HAP-1 (cell line): Measurements from ENCODE around the gene MORN1.

Source experiments
- DNase-seq, 2 experiments: peaks; one replicate each; pipeline ENCODE4 v3.0.0-alpha.2; 2016 to 2020; ENCODE audit warnings: low spot score in 2 of 2
- H3K27me3 ChIP-seq: fragments of 250-450 bp; sonication (Bioruptor Pico); 2 replicates; pipeline ENCODE4 v1.5.1; 2020; ENCODE audit warnings: low read depth, mild to moderate bottlenecking, moderate library complexity
- H3K36me3 ChIP-seq: fragments of 250-450 bp; sonication (Bioruptor Pico); replicated peaks from 2 replicates; pipeline ENCODE4 v1.5.1; 2020; ENCODE audit warnings: mild to moderate bottlenecking
- H3K4me1 ChIP-seq: fragments of 250-450 bp; sonication (Bioruptor Pico); 2 replicates; pipeline ENCODE4 v1.5.1; 2020; ENCODE audit warnings: mild to moderate bottlenecking
- H3K4me3 ChIP-seq: fragments of 250-450 bp; sonication (Bioruptor Pico); 2 replicates; pipeline ENCODE4 v1.5.1; 2020; ENCODE audit warnings: mild to moderate bottlenecking, moderate library complexity
- H3K9me3 ChIP-seq: fragments of 250-450 bp; sonication (Bioruptor Pico); 2 replicates; pipeline ENCODE4 v1.5.1; 2020; ENCODE audit warnings: mild to moderate bottlenecking, moderate library complexity
- in situ Hi-C: fragments of 300-500 bp; cut with MboI; formaldehyde crosslinking; loops from 3 replicates; pipeline ENCODE4 v1.14.3; 2020; ENCODE audit warnings: low sequenced_read_pairs, inconsistent platforms, mixed read lengths

The MORN1 gene

DNA sequence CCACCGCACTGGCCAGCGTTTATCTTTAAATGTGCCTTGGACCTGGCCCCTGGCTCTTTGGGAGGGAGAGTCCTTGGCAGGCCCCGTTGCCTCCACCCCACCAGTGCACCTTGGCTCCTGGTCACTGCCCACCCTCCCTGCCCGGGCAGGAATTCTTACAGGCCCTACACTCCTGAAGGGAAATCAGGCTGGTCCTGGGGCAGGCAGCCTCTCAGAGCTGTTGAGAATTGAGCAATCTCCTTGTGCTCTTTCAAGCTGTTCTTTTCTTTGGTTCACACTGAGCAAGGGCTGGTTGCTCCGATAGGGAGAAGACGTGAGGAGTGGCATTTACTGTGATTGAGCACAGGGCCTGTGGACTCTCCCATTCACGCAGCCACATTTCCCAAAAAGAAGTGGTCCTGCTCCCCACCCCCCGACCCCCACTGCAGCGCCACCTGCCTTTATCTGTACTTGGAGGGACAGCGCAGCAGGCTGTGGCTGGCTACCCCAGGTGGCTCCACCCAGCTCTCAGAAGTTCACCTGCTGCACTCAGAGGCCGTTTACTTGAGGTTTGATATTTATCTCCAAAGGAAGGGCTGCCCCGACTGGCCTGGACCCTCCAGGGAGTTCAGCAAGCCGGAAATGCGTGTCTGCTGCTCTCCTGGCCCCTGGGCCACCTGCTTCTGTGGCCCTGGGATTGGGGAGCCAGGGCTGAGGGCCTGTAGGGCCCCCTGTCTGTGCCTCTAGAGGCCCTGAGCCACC lies 115.4 kb downstream of the MORN1 start:
- Histone ChIP-seq H3K9me3 (no peaks in the 10 kb centered on the region), H3K4me3 (no peak overlapping the region), H3K36me3 (peaks cover 6% of the 10 kb centered on the region), H3K4me1 (peaks cover 16% of the 10 kb centered on the region), H3K27me3 (no peaks in the 10 kb centered on the region)
- in situ Hi-C loops, result no loop called here
- DNase-seq, result no peak

DNA sequence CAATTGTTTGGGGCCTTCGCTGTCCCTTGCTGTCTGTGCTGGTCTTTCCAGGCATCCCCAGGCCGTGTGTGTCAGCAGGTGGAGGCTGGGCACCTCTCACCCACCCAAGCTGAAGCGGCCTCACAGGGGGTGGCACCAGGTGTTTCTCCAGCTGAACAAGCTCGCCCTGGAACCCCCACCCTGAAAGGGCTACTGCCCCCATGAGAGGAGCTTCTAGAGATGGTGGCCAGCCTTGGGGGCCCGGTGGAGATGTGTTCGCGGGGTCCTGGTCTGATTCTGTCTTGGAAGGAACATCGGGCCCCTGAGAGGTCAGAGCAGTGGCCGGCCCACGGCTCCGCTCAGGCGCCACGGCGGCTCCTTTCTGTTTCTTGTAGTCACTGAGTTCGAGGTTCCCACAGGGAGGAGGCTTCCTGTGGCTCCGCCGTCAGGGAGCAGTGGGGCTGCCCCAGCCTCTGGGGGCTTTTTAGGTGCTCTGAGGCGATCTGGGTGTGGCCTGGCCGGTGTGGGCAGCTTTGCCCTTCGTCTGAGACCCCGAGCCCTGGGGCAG lies 116.4 kb downstream of the MORN1 start:
- no peak overlapping the region for H3K4me3 ChIP-seq
- in situ Hi-C loops, result no loop called here
- no peaks in the 10 kb centered on the region for H3K9me3 ChIP-seq
- no peaks in the 10 kb centered on the region for H3K27me3 ChIP-seq
- H3K4me1 ChIP-seq, result peaks cover 16% of the 10 kb centered on the region
- peaks cover 6% of the 10 kb centered on the region for H3K36me3 ChIP-seq
- no peak for DNase-seq

DNA sequence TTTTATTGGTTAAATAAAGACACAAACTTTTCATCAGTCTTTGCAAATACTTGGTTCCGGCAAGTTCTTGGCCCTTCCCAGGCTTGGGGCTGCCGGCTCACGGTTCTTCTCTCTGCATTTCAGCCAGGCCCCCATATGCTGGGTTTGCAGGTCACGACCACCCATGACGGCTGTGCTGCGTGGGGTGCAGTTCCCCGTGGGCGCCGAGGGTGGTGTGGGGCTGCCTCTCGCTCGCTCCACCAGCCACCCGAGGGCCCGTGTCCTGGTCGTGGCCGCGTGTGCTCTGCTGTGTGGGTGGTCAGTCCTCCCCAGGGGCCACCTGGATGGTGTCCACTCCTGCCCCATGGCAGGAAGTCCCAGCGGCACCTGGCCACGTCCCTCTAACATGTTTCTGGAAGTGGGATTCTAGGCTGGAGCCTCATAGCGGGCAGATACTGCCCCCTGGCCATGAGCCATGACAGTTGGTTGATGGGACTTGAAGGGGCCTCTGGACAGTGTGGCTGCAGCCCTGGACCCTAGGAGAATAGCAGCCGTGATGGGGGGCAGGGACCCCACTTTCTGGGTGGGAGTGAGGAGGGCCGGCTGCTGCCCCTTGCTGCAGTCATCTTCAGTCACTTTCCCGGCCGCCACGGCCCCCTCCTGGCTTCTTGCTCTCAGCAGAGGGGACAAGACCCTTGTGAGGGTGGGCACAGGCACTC lies 117.0 kb downstream of the MORN1 start:
- no peaks in the 10 kb centered on the region for H3K27me3 ChIP-seq
- in situ Hi-C loops, result no loop called here
- peaks cover 16% of the 10 kb centered on the region for H3K4me1 ChIP-seq
- no peak for DNase-seq
- H3K9me3 ChIP-seq, result no peaks in the 10 kb centered on the region
- no peak overlapping the region for H3K4me3 ChIP-seq
- H3K36me3 ChIP-seq, result peaks cover 6% of the 10 kb centered on the region

DNA sequence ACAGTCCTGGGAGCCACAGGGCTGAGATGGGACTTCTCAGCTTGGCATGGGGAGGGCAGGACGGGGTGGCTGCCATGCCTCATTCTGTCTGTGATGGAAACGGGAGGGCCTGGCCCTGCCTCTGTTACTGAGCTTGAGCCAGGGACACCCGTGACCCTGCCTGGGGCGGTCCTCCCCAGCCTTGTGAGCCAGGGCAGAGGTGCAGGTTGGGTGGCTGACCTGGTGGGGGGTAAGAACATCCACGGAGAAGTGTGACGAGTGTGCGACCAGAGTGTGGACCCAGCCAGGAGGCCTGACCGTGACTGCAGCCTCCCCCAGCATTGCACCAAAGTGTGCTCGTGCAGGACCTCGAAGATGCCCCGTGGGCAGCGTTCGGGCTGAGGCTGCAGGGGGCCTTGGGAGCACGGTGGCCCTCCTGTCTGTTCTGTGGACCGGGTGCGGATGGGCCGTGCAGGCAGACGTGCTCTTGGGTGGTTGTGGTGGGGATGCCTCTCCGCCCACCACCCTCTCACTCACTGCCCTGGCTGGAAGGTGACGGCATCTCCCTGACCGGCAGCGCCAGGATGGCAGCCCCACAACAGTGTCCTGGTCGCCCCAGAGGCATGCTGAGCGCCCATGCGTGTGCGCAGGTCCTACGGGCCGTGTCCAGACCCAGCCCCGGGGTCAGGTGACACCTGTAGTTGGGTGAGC lies 117.8 kb downstream of the MORN1 start:
- no peak for DNase-seq
- in situ Hi-C loops, result no loop called here
- Histone ChIP-seq H3K4me3 (no peak overlapping the region), H3K4me1 (peaks cover 16% of the 10 kb centered on the region), H3K27me3 (no peaks in the 10 kb centered on the region), H3K9me3 (no peaks in the 10 kb centered on the region), H3K36me3 (peaks cover 6% of the 10 kb centered on the region)

GRCh38 chr1:2272686-2273400 lies 118.5 kb downstream of the MORN1 start:
- Histone ChIP-seq H3K9me3 (no peaks in the 10 kb centered on the region), H3K27me3 (no peaks in the 10 kb centered on the region), H3K36me3 (peaks cover 5% of the 10 kb centered on the region), H3K4me3 (no peak overlapping the region), H3K4me1 (peaks cover 16% of the 10 kb centered on the region)
- DNase-seq, result no peak
- in situ Hi-C loops, result no loop called here

GRCh38 chr1:2271841-2272655 lies 119.3 kb downstream of the MORN1 start:
- DNase-seq, result peak in 1 of 2 experiments; percentile 39
- in situ Hi-C loops, result no loop called here
- Histone ChIP-seq H3K4me3 (no peak overlapping the region), H3K36me3 (peaks cover under 1% of the 10 kb centered on the region), H3K27me3 (no peaks in the 10 kb centered on the region), H3K9me3 (no peaks in the 10 kb centered on the region), H3K4me1 (peaks cover 16% of the 10 kb centered on the region)
